Brain microvascular endothelial cell (primary cell): ENCODE data around the gene ELOF1.

ENCODE experiments used
- DNase-seq: peaks from one replicate; pipeline ENCODE4 v3.0.0-alpha.2; 2020
- H3K27ac ChIP-seq: fragments of 250-450 bp; sonication (Bioruptor Pico); 2 replicates; pipeline ENCODE4 v1.5.1; 2020; ENCODE audit warnings: mild to moderate bottlenecking, moderate library complexity
- H3K27me3 ChIP-seq: fragments of 250-450 bp; sonication (Bioruptor Pico); replicated peaks from 2 replicates; pipeline ENCODE4 v1.5.1; 2020; ENCODE audit warnings: mild to moderate bottlenecking
- H3K36me3 ChIP-seq: fragments of 250-450 bp; sonication (Bioruptor Pico); replicated peaks from 2 replicates; pipeline ENCODE4 v1.5.1; 2020; ENCODE audit warnings: mild to moderate bottlenecking
- H3K4me3 ChIP-seq: 2 replicates; pipeline ENCODE4 v1.5.1; 2011; ENCODE audit warnings: low read depth, mild to moderate bottlenecking, control low read depth, low read length, moderate library complexity
- CTCF ChIP-seq: IDR thresholded peaks from 2 replicates; pipeline ENCODE4 v1.5.1; 2011; ENCODE audit warnings: low read depth, mild to moderate bottlenecking, moderate library complexity, low read length, control low read depth, inconsistent platforms; ENCODE audit errors: missing control alignments
- in situ Hi-C: cut with HindIII; loops from 2 replicates; pipeline ENCODE4 v1.10.0; 2017; ENCODE audit warnings: low sequenced_read_pairs, low pct_ligation_motif_present

Gene ELOF1

GRCh38 chr19:11530432-11530831 lies 28.6 kb downstream of the ELOF1 start:
- no peaks in the 10 kb centered on the region for H3K27me3 ChIP-seq
- peak; percentile 77 for DNase-seq
- H3K36me3 ChIP-seq, result no peaks in the 10 kb centered on the region
- H3K4me3 ChIP-seq, result no peak overlapping the region
- no peak overlapping the region for H3K27ac ChIP-seq
- TF ChIP-seq CTCF, result peak; percentile 52
- in situ Hi-C loops, result no loop called here

GRCh38 chr19:11528551-11529341 lies 30.3 kb downstream of the ELOF1 start, which contains the start of gene ECSIT:
TSS of gene ECSIT (minus strand) at chr19:11529134. CDS start at chr19:11519170, 9,964 bp downstream.
- H3K36me3 ChIP-seq, result no peaks in the 10 kb centered on the region
- H3K27me3 ChIP-seq, result no peaks in the 10 kb centered on the region
- in situ Hi-C loops, result no loop called here
- no peak for TF ChIP-seq CTCF
- peak within 1 kb of the TSS; percentile 88 for H3K27ac ChIP-seq
- DNase-seq, result peak; percentile 99
- peak within 1 kb of the TSS; percentile 85 for H3K4me3 ChIP-seq

- H3K4me3 ChIP-seq, result no peak overlapping the region
- in situ Hi-C loops, result no loop called here
- no peak overlapping the region for H3K27ac ChIP-seq
- H3K36me3 ChIP-seq, result no peaks in the 10 kb centered on the region
- no peaks in the 10 kb centered on the region for H3K27me3 ChIP-seq
- no peak for TF ChIP-seq CTCF
- no peak for DNase-seq
Measured at GRCh38 chr19:11519138-11519537, 39.9 kb downstream of the ELOF1 start.

DNA sequence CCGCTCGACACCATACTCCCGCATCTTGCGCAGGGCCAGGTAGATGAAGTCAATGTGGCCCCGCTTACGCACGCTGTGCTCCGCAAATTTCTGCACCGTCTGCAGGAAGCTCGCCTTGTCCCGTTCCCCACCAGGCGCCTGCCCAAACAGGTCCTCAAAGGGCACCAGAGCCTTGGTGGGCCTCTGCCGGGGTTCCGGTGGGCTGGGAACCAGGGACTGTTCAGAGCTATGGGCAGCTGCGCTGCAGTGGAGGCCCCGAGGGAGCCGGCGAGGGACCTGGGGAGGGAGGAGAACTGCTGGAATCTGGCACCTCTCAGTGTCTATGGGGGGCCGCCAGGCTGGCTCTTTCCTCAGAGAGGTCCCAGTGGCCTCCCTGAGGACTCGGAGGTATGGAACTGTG lies 45.1 kb downstream of the ELOF1 start:
- Histone ChIP-seq H3K4me3 (no peak overlapping the region), H3K36me3 (no peaks in the 10 kb centered on the region), H3K27me3 (no peaks in the 10 kb centered on the region), H3K27ac (no peak overlapping the region)
- in situ Hi-C loops, result no loop called here
- TF ChIP-seq CTCF, result no peak
- DNase-seq, result no peak

- no peak for DNase-seq
- in situ Hi-C loops, result no loop called here
- H3K4me3 ChIP-seq, result no peak overlapping the region
- no peak overlapping the region for H3K27ac ChIP-seq
- no peaks in the 10 kb centered on the region for H3K36me3 ChIP-seq
- no peaks in the 10 kb centered on the region for H3K27me3 ChIP-seq
- TF ChIP-seq CTCF, result no peak
Measured at GRCh38 chr19:11510444-11510843, 48.6 kb downstream of the ELOF1 start.
